Measurements from ENCODE around the gene REG3A. TPM values are rescaled to one million over a fixed set of nuclear protein-coding genes. Genes with fewer than 3 reads are reported as not detected.

REG3A gene
- total RNA-seq, 2 experiments from 2014 or later: not detected

DNA sequence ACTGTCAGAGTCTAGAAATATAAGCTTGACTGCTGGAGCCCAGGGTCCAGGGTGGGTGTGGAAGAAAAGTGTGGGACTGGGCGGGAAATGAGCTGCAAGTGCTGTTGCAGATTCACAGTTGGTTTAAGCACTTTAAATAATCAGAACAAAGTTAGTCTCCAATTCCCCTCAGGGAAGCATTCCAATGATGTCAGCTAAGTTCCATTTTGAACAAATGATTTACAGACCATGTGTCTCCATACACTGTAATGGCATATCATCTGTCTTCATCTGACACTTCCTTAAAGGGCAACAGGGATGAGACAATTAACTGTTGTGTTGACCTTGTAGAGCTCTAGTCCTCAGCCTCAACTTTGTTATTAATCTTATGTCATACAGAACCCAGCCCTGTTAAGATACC, 31.5 kb upstream of the REG3A start:
- ChIA-PET POLR2A (no interaction called here), CTCF (ENCODE audit: unreplicated experiment) (no interaction called here)
- intact Hi-C loops (cut with micrococcal nuclease; ENCODE audit: unreplicated experiment): no loop called here
- no peak overlapping the region for H3K4me2 ChIP-seq (ENCODE audit: low read length)
- TF ChIP-seq, protein P1, sequence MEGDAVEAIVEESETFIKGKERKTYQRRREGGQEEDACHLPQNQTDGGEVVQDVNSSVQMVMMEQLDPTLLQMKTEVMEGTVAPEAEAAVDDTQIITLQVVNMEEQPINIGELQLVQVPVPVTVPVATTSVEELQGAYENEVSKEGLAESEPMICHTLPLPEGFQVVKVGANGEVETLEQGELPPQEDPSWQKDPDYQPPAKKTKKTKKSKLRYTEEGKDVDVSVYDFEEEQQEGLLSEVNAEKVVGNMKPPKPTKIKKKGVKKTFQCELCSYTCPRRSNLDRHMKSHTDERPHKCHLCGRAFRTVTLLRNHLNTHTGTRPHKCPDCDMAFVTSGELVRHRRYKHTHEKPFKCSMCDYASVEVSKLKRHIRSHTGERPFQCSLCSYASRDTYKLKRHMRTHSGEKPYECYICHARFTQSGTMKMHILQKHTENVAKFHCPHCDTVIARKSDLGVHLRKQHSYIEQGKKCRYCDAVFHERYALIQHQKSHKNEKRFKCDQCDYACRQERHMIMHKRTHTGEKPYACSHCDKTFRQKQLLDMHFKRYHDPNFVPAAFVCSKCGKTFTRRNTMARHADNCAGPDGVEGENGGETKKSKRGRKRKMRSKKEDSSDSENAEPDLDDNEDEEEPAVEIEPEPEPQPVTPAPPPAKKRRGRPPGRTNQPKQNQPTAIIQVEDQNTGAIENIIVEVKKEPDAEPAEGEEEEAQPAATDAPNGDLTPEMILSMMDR (conservative IDR thresholded peaks at IDR 0.05; ENCODE audit: low read length): no peak
- no peak for TF ChIP-seq EZH2phosphoT487 (IDR thresholded peaks at IDR 0.05; ENCODE audit: borderline replicate concordance, low read depth, low read length)
- H3K27ac ChIP-seq (ENCODE audit: low read depth, low read length, poor library complexity, severe bottlenecking): no peak overlapping the region
- H3K4me1 ChIP-seq (ENCODE audit: insufficient read depth, low read length, poor library complexity, severe bottlenecking): no peaks in the 10 kb centered on the region
- no peak for DNase-seq (ENCODE audit: low spot score)
- no peaks in the 10 kb centered on the region for H3K79me2 ChIP-seq (ENCODE audit: insufficient read depth, low read depth, low read length)
- no peaks in the 10 kb centered on the region for H3K9me3 ChIP-seq (ENCODE audit: low read length)
- no peaks in the 10 kb centered on the region for H4K20me1 ChIP-seq (ENCODE audit: insufficient read depth, low read length)
- no peak overlapping the region for H3K4me3 ChIP-seq (ENCODE audit: low read depth, low read length, poor library complexity, severe bottlenecking)
- no peaks in the 10 kb centered on the region for H3K36me3 ChIP-seq (ENCODE audit: insufficient read depth, low read length)
- no TSS peak for BruUV-seq (replicated peaks)
- H2AFZ ChIP-seq (ENCODE audit: low read length): no peak overlapping the region
- no peaks in the 10 kb centered on the region for H3K9me2 ChIP-seq (ENCODE audit: insufficient read depth, low read length)

DNA sequence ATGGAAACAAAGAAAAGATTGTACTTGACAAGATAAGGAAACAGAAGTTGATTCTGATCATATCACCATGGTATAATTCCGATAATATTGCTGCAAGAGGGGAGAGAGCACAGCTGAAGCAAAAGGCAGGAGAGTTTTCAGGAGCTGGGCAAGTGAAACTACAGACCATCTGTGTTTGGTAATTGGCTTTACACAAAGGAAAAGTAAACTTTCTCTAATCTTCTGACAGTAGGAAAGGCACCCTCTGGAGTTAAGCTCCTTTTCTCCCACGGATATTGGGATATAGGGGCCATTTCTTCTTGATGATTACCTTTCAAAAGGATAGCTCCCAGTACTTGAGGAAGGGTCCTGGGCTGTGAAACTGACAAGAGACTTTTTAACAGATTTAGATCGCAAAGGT, 29.9 kb upstream of the REG3A start:
- CTCF ChIA-PET (ENCODE audit: unreplicated experiment): no interaction called here
- intact Hi-C loops (cut with micrococcal nuclease; ENCODE audit: unreplicated experiment): no loop called here

DNA sequence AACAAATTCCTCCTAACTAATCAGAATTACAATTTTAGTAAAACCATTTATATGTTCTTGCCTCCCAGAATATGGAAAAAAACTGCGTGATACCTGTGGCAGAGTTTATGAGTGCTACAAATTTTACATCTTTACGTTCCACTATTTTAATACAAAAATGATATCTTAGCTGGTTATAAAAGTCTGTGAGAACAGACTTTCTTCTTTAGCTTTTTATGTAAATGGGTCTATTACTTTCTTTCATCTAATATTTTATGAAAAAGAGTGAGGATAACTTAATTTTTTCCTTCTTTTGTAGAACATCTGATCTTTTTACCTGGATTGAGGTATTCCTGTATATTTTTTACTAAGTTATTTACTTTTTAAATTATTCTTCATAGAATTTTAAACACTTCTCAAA, 22.1 kb upstream of the REG3A start:
- no TSS peak for BruUV-seq (replicated peaks)
- ChIA-PET POLR2A (interaction anchor here (0.7 kb wide), 1 partner anchor 17 kb away, joined by 3 read pairs; no protein-coding TSS in a partner anchor), CTCF (ENCODE audit: unreplicated experiment) (no interaction called here)
- intact Hi-C loops (cut with micrococcal nuclease; ENCODE audit: unreplicated experiment): no loop called here
- DNase-seq (ENCODE audit: low spot score): no peak
- Histone ChIP-seq H3K4me2 (ENCODE audit: low read length) (no peak overlapping the region), H3K9me3 (ENCODE audit: low read length) (peaks cover 4% of the 10 kb centered on the region; the same call in 1 of the 2 replicates), H3K36me3 (ENCODE audit: insufficient read depth, low read length) (no peaks in the 10 kb centered on the region), H3K27ac (ENCODE audit: low read depth, low read length, poor library complexity, severe bottlenecking) (no peak overlapping the region), H3K4me1 (ENCODE audit: insufficient read depth, low read length, poor library complexity, severe bottlenecking) (no peaks in the 10 kb centered on the region), H3K4me3 (ENCODE audit: low read depth, low read length, poor library complexity, severe bottlenecking) (no peak overlapping the region), H2AFZ (ENCODE audit: low read length) (no peak overlapping the region), H4K20me1 (ENCODE audit: insufficient read depth, low read length) (no peaks in the 10 kb centered on the region), H3K9me2 (ENCODE audit: insufficient read depth, low read length) (no peaks in the 10 kb centered on the region), H3K79me2 (ENCODE audit: insufficient read depth, low read depth, low read length) (no peaks in the 10 kb centered on the region)
- TF ChIP-seq, protein P1 (conservative IDR thresholded peaks at IDR 0.05; ENCODE audit: low read length): no peak
- no peak for TF ChIP-seq EZH2phosphoT487 (IDR thresholded peaks at IDR 0.05; ENCODE audit: borderline replicate concordance, low read depth, low read length)

More for the DNA sequence above, 29.9 kb upstream of the REG3A start:
- POLR2A ChIA-PET: no interaction called here
- DNase-seq (ENCODE audit: low spot score): no peak
- Histone ChIP-seq H3K4me1 (ENCODE audit: insufficient read depth, low read length, poor library complexity, severe bottlenecking) (no peaks in the 10 kb centered on the region), H2AFZ (ENCODE audit: low read length) (no peak overlapping the region), H3K4me2 (ENCODE audit: low read length) (no peak overlapping the region), H3K9me3 (ENCODE audit: low read length) (no peaks in the 10 kb centered on the region), H3K36me3 (ENCODE audit: insufficient read depth, low read length) (no peaks in the 10 kb centered on the region), H4K20me1 (ENCODE audit: insufficient read depth, low read length) (no peaks in the 10 kb centered on the region), H3K4me3 (ENCODE audit: low read depth, low read length, poor library complexity, severe bottlenecking) (no peak overlapping the region), H3K79me2 (ENCODE audit: insufficient read depth, low read depth, low read length) (no peaks in the 10 kb centered on the region), H3K9me2 (ENCODE audit: insufficient read depth, low read length) (no peaks in the 10 kb centered on the region), H3K27ac (ENCODE audit: low read depth, low read length, poor library complexity, severe bottlenecking) (no peak overlapping the region)
- no TSS peak for BruUV-seq (replicated peaks)
- TF ChIP-seq, protein P1 (conservative IDR thresholded peaks at IDR 0.05; ENCODE audit: low read length): no peak
- TF ChIP-seq EZH2phosphoT487 (IDR thresholded peaks at IDR 0.05; ENCODE audit: borderline replicate concordance, low read depth, low read length): no peak
